LoVo (cell line): ENCODE results near the gene RTN3.
"Not testable (repeated sequence)": the region's sequence is repeated elsewhere in the genome, so short reads cannot be mapped to it uniquely, and the experiment has no call there.

Source experiments
- DNase-seq: peaks from one replicate; pipeline ENCODE4 v3.0.0-alpha.2; 2016; ENCODE audit warnings: low spot score

The RTN3 gene

GRCh38 chr11:63682066-63683021 is 1.0 kb downstream of the RTN3 start:
- no peak for DNase-seq

GRCh38 chr11:63683133-63683991 is 2.1 kb downstream of the RTN3 start:
- DNase-seq = no peak

GRCh38 chr11:63685158-63685721 is 3.9 kb downstream of the RTN3 start:
- not testable (repeated sequence) for DNase-seq

- no peak for DNase-seq
Measured at GRCh38 chr11:63686926-63687325, 5.6 kb downstream of the RTN3 start.

GRCh38 chr11:63687845-63688244 is 6.5 kb downstream of the RTN3 start:
- no peak for DNase-seq

- DNase-seq = no peak
Measured at GRCh38 chr11:63694596-63694995, 13.3 kb downstream of the RTN3 start.

- no peak for DNase-seq
Measured at GRCh38 chr11:63698976-63699733, 17.9 kb downstream of the RTN3 start.

- DNase-seq = no peak
Measured at GRCh38 chr11:63699896-63700295, 18.6 kb downstream of the RTN3 start.

GRCh38 chr11:63705526-63705925 is 24.2 kb downstream of the RTN3 start:
- no peak for DNase-seq

- no peak for DNase-seq
Measured at GRCh38 chr11:63708764-63709163, 27.5 kb downstream of the RTN3 start.

GRCh38 chr11:63709336-63709884 is 28.1 kb downstream of the RTN3 start:
- no peak for DNase-seq

- DNase-seq = peak; percentile 48
Measured at GRCh38 chr11:63710476-63711217, 29.3 kb downstream of the RTN3 start.

GRCh38 chr11:63711838-63712237 is 30.5 kb downstream of the RTN3 start:
- DNase-seq = no peak

GRCh38 chr11:63713766-63714165 is 32.5 kb downstream of the RTN3 start:
- no peak for DNase-seq

GRCh38 chr11:63716046-63716445 is 34.7 kb downstream of the RTN3 start:
- DNase-seq = no peak

- no peak for DNase-seq
Measured at GRCh38 chr11:63719001-63719400, 37.7 kb downstream of the RTN3 start.

GRCh38 chr11:63719987-63720386 is 38.7 kb downstream of the RTN3 start:
- no peak for DNase-seq

- DNase-seq = no peak
Measured at GRCh38 chr11:63720611-63721010, 39.3 kb downstream of the RTN3 start.

- DNase-seq = no peak
Measured at GRCh38 chr11:63729326-63729725, 48.0 kb downstream of the RTN3 start.

- no peak for DNase-seq
Measured at GRCh38 chr11:63736864-63737263, 55.6 kb downstream of the RTN3 start.

- DNase-seq = no peak
Measured at GRCh38 chr11:63737718-63738117, 56.4 kb downstream of the RTN3 start.
